Measurements from ENCODE around the gene GNAT3. TPM values are rescaled to one million over a fixed set of nuclear protein-coding genes. Genes with fewer than 3 reads are reported as not detected.

Gene GNAT3
- total RNA-seq, 4 donors from 2014 or later: not detected

GRCh38 chr7:80498481-80499349, 13.1 kb downstream of the GNAT3 start:
- Histone ChIP-seq H3K4me1 (peaks cover 0 to 17% of the 10 kb centered on the region in 2 donors), H3K9me3 (no peaks in the 10 kb centered on the region), H3K27ac (peak overlapping the region; percentile 19 to 55 (median 52)), H3K27me3 (no peaks in the 10 kb centered on the region), H3K4me3 (replicated peaks in 1 of 3) (no peak overlapping the region), H3K36me3 (no peaks in the 10 kb centered on the region)
- intact Hi-C loops (cut with DNase I): no loop called here
- WGBS, 2 donors: 77% methylated on average over 4 of the region's 4 CpGs
- TF ChIP-seq POLR2A (IDR thresholded peaks at IDR 0.05): no peak
- TF ChIP-seq CTCF (IDR thresholded peaks at IDR 0.05): no peak
- DNase-seq: no peak

GRCh38 chr7:80496586-80496985, 15.3 kb downstream of the GNAT3 start:
- Histone ChIP-seq H3K4me1 (peaks cover 0 to 17% of the 10 kb centered on the region in 2 donors), H3K4me3 (replicated peaks in 1 of 3) (no peak overlapping the region), H3K27me3 (no peaks in the 10 kb centered on the region), H3K9me3 (no peaks in the 10 kb centered on the region), H3K27ac (no peak overlapping the region), H3K36me3 (no peaks in the 10 kb centered on the region)
- intact Hi-C loops (cut with DNase I): no loop called here
- 75 to 79% methylated on average over 3 of the region's 3 CpGs for WGBS, 2 donors
- no peak for DNase-seq
- TF ChIP-seq POLR2A (IDR thresholded peaks at IDR 0.05) (no peak), CTCF (IDR thresholded peaks at IDR 0.05) (no peak)

- TF ChIP-seq POLR2A (IDR thresholded peaks at IDR 0.05) (no peak), CTCF (IDR thresholded peaks at IDR 0.05) (no peak)
- intact Hi-C loops (cut with DNase I): no loop called here
- no peaks in the 10 kb centered on the region for H3K27me3 ChIP-seq
- H3K36me3 ChIP-seq: no peaks in the 10 kb centered on the region
- no peak overlapping the region for H3K27ac ChIP-seq
- no peak overlapping the region for H3K4me3 ChIP-seq (replicated peaks in 1 of 3)
- H3K9me3 ChIP-seq: no peaks in the 10 kb centered on the region
- peaks cover 0 to 3% of the 10 kb centered on the region in 2 donors for H3K4me1 ChIP-seq
- no peak for DNase-seq
- WGBS, 2 donors: 97 to 99% methylated on average over 1 of the region's 1 CpG
These were observed 18.6 kb downstream of the GNAT3 start for GRCh38 chr7:80493121-80493849.

- TF ChIP-seq CTCF (IDR thresholded peaks at IDR 0.05) (no peak), POLR2A (IDR thresholded peaks at IDR 0.05) (no peak)
- 91 to 92% methylated on average over 4 of the region's 4 CpGs for WGBS, 2 donors
- no peaks in the 10 kb centered on the region for H3K9me3 ChIP-seq
- DNase-seq: no peak
- intact Hi-C loops (cut with DNase I): no loop called here
- no peaks in the 10 kb centered on the region for H3K27me3 ChIP-seq
- H3K27ac ChIP-seq: no peak overlapping the region
- no peaks in the 10 kb centered on the region for H3K4me1 ChIP-seq
- no peak overlapping the region for H3K4me3 ChIP-seq (replicated peaks in 1 of 3)
- H3K36me3 ChIP-seq: no peaks in the 10 kb centered on the region
These were observed 20.4 kb downstream of the GNAT3 start for GRCh38 chr7:80491462-80491861.
